Lower leg skin (tissue), 3 donors: ENCODE results near the gene DNAL1.

ENCODE experiments used
- CTCF ChIP-seq, 3 donors: fragments of 450-650 bp; IDR thresholded peaks; one replicate each; pipeline ENCODE4 v1.5.1; 2016; ENCODE audit warnings: antibody characterized with exemption in 3 of 3, mild to moderate bottlenecking in 3 of 3, moderate library complexity in 2 of 3
- POLR2A ChIP-seq, 2 donors: fragments of 450-650 bp; IDR thresholded peaks; one replicate each; pipeline ENCODE4 v1.6.1; 2016 to 2017; ENCODE audit warnings: antibody characterized with exemption in 2 of 2, mild to moderate bottlenecking in 1 of 2, moderate library complexity in 1 of 2

GRCh38 chr14:73674986-73675385 is 30.2 kb downstream of the DNAL1 start:
- TF ChIP-seq CTCF (IDR thresholded peaks at IDR 0.05) (no peak), POLR2A (IDR thresholded peaks at IDR 0.05) (no peak)
